HG02870 (cell line): ENCODE data around the gene DAB2.

Experiments
- ATAC-seq: cut with Tn5 transposase; IDR thresholded peaks from one replicate; pipeline ENCODE4 v1.9.1; 2021; ENCODE audit warnings: mild to moderate bottlenecking, moderate library complexity; ENCODE audit not compliant: unreplicated experiment

Gene DAB2

DNA sequence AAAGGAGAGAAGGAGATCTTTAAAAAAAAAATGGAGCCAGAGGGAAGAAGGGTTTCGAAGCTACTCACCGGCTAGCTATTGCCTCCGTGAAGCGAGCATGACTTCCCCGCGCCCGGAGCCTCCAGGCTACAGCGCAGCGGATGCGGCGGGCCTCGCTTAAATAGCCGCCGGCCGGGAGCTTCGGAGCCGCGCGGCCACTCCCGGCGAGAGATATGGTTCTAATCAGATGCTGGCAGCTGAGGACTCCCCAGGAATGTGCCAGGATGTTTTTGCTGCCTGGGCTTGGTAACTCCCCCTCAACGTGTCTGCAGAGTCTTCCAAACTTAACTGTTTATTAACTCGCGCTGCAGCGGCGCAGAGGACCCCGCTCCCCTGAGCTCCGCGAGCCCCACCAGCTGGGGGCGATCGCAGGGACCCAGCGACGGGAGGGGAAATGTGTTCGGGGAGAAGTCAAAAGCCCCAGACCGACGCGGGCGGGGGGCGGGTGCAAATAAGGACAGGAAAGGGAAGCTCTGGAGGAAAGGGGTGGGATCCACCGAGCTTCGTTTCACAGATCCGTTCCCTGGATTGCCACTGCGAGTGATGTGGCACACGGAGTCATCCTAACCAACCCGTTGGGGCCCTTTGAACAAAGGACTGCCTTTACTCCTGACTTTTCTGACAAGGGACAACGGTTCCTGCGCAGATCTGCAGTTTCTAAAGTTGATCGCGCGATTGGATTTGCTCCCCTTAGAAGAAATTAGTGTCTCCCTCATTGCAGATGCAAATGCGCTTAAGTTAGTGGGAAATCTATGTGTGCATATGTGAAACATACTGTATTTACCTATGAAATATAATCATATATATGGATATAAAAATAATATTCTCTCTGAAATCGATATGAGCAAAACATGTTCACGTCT, at the start of gene DAB2:
TSS of gene DAB2 (minus strand) at position 245 of the 902 bp plus-strand sequence. CDS start 30,660 bp downstream, outside the sequence.
- ATAC-seq, result no peak

DNA sequence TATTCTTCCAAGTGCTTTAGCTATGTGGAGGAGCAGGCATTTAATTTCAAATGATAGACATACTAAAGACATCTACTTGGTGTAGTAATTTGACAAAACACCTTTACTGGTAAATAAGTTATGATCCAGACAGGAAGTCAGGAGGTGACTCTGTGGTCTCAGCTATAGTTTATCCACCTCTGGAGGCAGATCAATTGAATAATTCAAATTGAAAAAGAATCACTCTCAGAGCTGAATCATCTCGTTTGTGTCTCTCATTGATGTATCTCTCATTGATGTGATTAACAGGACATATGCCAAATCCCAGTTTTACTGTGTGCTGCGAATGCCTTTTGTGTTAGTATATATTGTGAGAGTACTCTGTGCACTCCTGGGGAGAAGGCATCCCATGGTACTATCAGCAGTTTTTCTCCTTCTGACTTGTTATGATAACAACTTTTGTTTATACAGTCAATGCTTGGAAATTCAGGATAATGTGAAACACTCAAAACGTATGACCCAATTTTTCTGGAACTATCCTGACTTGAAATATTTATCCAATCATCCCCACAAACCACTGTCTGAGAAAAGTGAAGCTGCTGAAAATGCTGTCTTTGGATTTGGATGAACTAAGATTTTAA, 48.5 kb upstream of the DAB2 start:
- no peak for ATAC-seq

DNA sequence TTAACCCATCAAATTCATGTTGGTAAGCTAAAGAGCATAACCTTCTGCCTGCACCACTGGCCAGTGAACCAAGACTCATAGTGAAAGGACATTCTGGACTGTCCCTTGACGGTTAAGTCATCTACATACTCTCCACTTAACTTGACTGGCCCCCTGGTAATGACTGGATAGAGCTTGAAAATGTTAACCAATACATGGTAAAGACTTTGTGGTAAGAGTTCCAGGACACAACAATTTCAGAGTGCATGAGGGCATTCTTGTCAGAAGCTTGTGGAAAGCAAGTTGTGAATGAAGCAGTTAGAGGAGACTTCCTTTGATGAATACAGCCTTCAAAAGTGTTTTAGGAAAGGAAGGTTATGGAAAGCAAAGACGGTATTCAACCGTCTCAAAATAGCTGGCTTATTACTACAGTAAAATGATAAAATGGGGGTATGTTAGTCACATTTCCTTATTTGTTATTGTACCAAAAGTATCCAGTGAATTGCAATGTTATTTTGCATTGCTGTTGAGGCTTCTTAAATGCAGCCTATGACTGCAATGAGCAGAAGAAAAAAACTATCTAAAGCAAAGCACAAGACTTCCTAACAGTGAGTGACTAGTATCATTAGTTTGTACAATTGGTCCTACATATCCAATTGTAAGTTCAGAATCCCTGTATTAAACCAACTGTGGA, 47.2 kb upstream of the DAB2 start:
- no peak for ATAC-seq

DNA sequence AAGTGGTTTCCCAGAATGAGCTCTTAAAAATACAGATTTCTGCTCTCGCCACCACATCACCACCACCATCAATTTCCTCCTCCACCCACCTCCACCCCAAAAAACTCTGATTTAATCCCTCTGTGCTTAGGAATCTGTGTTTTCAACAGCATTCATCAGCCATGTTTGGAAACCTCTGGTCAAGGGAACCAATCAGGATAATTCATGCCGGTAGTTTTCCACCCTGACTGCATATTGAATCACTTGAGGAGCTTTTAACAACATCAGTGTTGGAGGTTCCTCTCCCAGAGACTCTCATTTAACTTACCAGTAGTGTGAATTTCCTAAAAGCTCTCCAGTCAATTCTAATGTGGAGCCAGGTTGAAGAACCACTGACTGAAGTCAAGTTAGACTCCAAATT, 46.0 kb upstream of the DAB2 start:
- ATAC-seq, result no peak

DNA sequence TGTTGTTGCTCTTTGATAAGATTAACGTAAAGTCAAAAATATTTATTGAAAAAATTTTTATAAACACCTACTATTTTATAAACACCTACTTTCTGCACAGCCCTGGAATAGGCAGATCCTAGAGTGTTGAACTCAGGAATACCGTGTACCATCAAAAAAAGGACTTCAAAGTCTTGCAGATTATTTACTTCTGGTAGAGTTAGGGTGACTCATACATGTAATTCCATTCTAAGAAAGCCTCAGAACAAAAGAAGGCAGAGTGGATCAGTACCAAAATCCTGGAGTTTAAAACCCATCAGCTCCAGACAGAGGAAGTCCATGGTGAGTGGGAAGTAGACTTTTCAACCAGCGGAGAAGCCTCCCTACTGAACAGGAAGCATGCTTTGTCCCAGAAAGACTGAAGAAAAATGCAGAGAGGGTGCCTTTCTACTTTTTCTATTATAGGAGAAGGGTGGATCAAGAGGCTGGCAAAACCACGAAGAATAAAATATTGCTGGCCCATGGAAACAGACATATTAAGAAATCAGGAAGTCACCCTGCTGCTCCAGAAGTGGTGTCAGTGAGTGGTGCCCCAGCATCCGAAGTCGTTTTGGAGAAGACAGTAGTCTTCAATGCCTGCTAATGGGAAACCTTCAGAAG, 45.1 kb upstream of the DAB2 start:
- ATAC-seq, result no peak

DNA sequence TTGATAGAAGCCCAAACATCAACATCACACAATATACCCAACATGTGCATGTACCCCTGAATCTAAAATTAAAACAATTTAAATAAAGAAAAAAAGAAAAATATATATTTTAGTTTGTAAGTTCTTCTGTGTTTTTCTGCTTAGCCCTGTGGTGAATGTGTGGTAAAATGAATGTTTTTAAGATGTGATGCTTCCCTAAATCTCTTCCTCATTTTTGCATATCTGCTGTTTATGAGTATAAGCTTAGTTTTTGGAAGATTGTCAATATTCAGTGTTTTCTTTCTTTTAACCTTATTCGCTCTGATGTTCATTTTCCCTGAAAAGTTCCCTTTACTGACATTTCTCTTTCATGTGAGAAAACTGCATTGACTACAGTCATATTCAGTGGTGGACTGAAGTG, 44.4 kb upstream of the DAB2 start:
- ATAC-seq, result no peak

DNA sequence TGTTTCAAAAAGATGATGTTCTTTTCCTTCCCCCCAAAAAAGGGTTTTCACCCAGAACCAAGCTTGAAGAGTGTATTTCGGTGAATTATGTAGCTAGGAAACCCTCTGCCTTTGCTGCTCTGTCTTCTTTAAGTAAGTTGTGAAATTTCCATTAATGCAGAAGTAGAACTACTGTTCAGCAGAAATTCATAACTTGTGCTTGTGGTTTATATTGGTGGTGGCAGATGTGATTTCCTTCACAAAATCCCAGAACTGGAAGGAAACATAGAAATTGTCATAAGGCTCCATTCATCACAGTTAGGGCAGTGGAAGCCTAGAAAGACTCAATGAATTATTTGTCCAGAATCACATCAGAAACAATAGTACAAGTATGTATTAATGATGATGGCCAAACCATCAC, 42.1 kb upstream of the DAB2 start:
- ATAC-seq, result no peak

DNA sequence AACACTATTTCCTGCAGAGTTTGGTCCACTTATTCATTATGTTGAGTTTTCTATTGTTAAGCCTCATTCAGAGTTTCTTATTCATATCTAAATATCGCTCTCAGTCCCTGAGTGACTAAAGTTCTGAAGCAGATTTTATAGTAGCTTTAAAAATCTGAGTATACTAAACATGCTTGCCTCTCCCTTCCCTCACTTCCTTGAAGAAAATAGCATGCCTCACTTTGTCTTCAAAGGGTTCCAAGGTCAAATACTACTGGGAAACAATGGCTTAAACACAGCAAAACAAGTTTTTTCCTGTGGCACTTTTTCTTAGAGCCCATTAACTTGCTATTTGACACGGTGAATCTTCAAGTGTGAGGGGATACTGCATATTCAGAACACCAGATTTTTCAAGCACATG, 41.1 kb upstream of the DAB2 start:
- ATAC-seq, result no peak

DNA sequence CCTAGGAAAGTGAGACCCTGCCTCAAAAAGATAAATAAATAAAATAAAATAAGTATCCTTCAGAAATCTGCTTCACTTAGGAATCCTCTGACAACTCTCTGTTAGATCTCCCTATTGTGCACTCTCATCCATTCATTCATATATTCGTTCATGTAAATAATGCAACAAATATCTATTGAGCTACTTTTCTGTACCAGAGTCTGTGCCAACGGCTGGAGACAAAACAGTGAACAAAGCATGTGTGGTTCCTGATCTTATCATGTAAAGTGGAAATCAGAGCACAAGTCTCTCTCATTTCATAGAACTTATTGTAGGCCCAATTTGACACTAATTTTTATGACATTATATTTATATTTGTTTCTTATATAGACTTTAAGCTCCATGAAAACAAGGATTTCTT, 40.3 kb upstream of the DAB2 start:
- no peak for ATAC-seq

DNA sequence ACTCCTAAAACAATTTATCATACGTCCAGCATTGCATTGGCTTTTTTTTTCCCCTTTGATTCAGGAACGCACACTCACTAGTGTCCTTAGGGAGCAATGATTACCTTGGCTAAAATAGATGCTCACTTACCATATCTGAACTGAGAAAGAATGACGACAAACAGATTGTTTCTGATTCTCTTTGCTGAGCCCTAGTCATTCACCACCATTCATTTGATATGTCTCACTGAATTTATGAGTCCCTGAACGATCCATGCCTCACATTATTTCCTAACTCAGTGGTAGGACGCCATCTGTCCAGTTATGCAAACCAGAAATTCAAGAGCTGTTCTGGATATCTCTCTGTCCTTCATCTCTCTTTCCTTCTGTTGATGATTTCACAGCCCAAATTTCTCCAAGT, 39.3 kb upstream of the DAB2 start:
- ATAC-seq, result no peak

DNA sequence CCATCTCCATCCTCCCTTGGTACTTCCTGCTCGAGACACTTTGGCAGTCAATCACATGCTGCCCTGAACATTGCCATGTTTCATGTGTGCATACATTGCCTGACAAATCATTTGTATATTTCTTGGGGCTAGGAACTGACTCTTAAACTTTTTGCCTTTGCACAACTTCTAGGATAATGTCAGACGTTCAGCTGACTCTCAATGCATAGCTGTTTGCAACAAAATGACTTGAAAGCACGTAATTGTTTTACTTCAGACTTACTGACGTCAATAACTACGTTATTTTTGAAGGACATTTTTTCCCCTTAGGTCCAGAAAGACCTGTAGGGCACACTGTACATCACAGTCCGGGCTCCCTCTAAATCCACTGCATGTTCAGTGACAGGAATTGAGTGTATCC, 37.4 kb upstream of the DAB2 start:
- ATAC-seq, result no peak

DNA sequence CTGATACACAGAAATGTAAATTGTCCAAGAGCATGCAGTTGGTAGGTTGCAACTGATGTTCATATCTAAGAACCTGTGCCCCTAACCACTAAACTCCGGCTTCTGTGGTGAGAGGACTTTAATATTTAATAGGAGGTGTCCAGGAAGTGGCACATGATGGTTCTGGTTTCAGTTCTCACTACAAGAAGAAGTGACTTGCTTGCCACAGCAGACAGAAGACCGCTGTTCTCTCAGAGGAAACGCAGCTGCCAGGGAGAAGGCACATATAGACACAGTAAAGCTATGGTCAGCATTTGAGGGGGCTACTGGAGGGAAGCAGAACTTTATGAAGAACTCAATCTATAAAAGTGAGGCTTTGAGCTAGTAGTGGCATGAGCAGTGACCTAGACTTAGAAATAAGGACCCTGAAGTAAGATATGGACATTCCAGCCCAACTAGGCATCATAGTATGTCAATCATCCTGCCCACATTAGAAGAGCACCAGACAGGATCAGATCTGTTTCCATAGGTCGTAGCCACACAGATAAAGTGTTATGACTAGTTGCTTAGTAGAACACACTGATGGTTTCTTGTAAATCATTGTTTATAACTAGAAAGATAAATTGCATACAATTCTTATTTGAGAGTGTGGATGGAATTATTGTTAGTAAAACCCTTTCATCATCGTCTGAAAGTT, 36.4 kb upstream of the DAB2 start:
- no peak for ATAC-seq

DNA sequence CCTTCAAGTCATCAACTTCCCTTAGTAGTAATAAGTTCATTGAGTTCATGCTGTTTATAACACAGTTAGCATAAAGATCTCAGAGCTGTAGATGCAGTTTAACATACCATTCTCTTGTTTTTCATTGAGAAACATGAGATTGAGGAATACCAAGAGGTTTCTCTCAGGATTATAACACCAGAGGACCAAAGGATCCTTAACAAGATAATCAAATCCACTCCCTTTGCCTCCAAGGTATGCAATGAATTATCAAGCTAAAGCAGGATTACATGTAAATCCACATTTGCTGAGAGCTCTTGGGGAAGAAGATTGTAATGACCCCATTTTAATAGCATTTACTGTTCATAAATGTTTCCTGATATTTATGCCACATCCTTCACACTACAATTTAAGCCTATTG, 35.1 kb upstream of the DAB2 start:
- ATAC-seq, result no peak

DNA sequence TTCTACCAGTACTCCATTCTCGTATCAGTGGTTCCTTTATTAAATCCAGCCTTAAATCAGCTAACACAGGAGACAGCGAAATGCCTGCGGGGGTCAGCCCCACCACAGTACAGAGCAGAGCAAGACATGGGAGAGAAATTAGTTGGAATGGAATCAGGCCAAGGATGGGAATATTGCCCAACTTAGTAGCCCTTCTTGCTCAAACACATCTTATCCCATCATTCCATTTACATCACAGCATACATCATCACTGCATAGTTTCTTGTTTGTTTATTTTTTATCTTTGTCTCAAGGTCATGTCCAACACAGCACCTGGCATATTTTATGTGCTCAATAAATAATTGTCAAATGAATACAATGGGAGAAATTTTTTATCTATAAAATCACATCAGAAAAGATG, 34.3 kb upstream of the DAB2 start:
- ATAC-seq, result no peak

DNA sequence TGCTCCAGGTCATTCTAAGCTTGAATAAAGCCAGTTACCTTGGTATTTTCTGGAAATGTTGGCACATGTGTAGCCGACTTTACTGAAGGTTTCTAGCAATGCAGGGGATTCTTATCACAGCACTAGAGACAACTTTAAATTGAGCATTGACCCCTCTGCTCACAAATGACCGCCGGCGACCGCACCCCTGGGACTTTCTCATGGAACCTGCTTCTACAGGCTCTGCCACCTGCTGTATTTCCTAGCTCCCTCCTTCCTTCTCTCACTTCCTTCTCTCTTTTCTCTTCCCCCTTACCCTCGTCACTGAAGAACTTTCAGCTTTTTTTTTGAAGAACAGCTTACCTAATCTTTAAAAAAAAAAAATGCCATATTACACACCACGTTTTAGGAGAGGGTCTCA, 30.9 kb upstream of the DAB2 start:
- no peak for ATAC-seq

DNA sequence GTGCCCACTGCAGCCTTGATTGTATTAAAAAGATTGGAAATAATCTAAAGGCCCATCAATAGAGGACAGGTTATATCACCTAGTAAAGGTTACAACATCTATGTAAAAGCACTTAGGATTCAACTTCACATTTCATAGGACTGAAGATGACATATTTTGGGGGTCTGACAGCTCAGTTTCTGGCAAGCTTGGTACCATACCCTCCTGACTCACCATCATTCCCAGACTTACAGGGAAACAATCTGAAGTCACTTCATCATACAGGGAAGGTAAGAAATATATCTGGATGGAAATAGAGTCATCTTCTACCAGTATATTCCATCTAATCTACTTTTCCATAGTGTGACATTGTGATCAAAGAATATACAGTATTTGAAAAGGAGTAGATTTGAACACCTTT, 28.8 kb upstream of the DAB2 start:
- no peak for ATAC-seq

DNA sequence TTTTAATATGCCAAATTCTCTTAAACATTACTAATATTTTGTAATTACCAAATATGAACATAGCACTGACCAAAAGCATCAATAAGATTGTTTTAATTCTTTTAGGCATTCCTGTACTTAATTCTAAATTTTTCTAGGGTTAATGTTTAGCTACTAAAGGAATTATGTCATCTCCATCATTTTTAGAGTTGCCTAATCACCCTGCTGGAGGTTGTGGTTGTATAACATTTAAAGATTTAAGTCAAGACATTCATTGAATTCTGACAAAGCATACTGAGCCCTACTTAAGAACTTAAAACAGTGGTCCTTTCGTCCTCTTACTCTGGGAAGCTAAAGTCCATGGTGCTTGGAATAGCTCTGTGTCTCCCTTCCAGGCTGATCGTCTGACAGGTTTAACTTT, 28.1 kb upstream of the DAB2 start:
- no peak for ATAC-seq

DNA sequence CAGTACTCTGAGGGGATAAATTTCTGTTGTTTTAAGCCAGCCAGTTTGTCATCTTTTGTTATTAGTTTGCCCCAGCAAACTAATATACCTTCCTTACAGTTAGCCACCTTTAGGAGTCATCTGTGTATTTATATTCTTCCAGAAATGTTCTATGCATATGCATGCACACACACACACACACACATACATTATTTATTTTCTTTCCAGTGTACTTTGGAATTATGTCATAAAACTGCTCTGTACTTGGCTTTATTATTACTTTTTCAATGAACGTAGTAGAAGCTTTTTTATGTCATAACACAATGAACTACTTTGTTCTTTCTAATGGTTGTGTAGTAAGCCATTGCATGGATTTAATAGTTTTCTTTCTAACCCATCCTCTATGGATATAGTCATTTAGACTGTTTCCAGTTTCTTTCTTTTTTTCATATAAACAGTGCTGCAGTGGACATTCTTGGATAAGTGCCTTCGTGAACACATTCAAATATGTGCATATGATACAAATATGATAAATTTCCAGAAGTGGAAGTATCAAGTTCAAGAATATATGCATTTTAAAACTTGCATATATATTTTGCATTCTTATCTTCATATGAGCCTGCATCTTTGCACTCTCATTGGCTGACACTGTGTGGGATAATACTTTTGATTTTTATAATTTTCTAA, 26.6 kb upstream of the DAB2 start:
- ATAC-seq, result no peak

DNA sequence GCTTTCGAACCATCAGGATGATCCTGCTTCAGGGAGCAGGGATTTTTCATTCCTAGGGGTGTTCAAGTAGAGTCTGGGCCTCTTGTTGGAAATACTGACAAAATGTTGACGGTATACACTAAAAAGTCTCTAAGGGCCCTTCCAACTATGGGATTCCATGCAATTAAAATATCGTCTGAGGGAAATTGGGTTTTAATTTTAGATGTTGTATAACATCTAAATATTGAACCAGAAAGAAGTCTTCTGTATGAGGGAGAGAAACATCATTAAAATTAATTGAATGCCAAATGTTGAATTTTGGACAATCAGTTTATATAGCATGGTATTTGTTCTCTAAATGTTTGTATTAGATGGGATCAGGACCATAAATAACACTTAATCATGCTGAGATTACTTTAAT, 25.7 kb upstream of the DAB2 start:
- no peak for ATAC-seq

DNA sequence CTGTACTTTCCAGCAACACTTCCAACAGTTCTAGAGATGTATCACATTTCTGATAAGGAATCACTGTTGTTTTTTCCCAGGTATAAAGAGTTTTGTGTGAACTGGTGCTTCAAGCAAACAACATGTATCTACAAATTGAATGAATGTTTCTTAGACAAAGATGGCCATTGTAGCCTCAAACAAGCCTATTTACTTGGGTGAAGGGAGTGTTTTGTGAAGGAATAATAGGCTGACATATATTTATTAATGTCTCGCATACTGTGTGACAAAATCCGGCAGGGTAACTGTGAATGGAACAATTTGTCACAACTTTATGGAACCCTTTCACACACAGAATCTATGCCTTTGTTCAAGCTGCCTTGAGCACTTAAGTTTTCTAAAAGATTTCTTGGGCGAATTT, 24.8 kb upstream of the DAB2 start:
- ATAC-seq, result no peak
